NCI-H748 (cell line): ENCODE data around the gene LIMCH1.
"Not testable (repeated sequence)": the region's sequence is repeated elsewhere in the genome, so short reads cannot be mapped to it uniquely, and the experiment has no call there.

Source experiments
- DNase-seq: peaks from one replicate; lab custom pipeline; 2025; ENCODE audit not compliant: unreplicated experiment; lab: John Stamatoyannopoulos, UW

The LIMCH1 gene, protein sequence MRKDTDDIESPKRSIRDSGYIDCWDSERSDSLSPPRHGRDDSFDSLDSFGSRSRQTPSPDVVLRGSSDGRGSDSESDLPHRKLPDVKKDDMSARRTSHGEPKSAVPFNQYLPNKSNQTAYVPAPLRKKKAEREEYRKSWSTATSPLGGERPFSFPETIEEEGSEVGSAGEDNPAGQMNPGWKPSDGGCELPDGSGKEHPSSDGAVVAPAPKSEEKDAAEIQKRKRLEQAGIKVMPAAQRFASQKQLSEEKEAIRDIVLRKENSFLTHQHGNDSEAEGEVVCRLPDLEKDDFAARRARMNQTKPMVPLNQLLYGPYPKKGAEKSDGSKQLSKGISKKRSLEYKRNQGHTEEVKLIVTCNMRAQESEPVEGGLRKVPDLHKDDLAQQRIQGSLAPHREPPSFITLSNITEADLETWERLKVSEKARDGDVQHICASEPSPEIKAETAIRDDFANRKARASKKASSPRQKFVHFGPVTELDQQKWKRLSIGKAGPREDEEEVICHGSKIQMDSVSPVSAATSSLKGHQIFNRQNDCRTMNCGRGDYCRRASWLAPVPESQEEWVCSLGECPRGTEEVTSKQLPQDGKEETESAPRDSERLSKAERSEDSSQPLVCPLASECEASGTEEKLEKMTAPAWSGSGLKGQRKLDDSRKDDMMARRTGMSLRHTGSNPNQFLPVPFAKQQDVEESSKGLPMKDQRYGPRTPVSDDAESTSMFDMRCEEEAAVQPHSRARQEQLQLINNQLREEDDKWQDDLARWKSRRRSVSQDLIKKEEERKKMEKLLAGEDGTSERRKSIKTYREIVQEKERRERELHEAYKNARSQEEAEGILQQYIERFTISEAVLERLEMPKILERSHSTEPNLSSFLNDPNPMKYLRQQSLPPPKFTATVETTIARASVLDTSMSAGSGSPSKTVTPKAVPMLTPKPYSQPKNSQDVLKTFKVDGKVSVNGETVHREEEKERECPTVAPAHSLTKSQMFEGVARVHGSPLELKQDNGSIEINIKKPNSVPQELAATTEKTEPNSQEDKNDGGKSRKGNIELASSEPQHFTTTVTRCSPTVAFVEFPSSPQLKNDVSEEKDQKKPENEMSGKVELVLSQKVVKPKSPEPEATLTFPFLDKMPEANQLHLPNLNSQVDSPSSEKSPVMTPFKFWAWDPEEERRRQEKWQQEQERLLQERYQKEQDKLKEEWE (N-terminal part only)

GRCh38 chr4:41538017-41538733, at the start of gene LIMCH1:
Gene LIMCH1 (plus strand): TSS chr4:41538157. CDS start chr4:41605996, 67,839 bp downstream.
- DNase-seq, result no peak

GRCh38 chr4:41491081-41491576, 46.8 kb upstream of the LIMCH1 start:
- not testable (repeated sequence) for DNase-seq

DNA sequence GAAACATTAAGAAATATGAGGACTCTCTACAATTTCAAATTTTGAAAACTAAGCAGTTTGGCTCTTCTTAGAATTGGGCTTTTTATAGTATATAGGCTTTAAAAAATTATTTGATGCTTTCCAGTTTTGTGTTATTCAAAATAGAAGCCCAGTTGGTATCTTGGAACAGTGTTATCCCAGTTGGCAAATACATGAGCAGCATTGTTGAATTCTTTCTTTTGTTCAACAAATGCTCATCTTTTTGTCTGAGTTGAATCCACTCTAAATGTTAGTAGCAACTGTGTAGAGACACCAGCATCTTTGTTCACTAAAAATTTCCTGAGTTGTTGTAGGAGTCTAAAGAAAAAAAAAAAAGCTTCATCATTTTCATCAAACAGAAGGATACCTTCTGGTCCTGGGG, 41.0 kb upstream of the LIMCH1 start:
- DNase-seq, result no peak

DNA sequence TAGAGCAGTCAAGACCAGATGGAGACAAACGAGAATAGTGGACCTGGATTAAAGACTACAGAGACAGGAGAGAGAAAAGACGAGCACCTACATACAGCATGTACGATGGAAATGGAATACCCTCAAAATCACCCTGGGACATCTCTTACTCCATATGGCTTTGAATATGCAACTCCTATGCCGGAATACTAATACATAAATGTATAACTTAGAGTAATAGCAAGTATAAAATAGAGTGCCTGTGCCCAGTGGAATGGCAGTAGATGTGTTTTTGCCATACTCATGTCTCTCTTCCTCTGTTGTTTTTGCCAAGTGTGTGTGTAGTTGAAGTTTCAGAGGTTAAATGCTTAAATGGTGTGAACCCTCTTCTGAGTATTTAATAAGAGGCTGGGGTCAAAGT, 39.8 kb upstream of the LIMCH1 start:
- DNase-seq, result no peak

- peak; percentile 25 for DNase-seq
These were observed 33.7 kb upstream of the LIMCH1 start for GRCh38 chr4:41504167-41504818.

- peak; percentile 14 for DNase-seq
These were observed 32.7 kb upstream of the LIMCH1 start for GRCh38 chr4:41505161-41505661.

DNA sequence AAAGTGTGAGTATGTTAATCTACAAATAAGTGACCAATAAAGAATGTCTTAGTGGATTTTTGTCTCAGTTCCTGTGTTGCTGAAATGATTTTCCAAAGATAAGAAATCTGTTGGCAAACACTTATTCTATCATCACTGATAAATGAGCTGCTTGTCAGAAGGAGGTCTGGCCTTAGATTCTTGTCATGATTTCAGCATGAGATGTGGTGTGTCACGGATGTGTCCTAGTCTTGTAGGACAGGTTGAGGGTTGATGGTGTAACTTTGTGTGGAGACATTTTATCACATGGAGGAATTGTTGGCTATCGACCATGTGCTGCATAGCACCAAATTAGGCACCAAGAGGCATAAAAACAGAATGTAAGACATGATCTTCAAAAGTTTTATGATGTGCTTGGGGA, 31.8 kb upstream of the LIMCH1 start:
- no peak for DNase-seq

DNA sequence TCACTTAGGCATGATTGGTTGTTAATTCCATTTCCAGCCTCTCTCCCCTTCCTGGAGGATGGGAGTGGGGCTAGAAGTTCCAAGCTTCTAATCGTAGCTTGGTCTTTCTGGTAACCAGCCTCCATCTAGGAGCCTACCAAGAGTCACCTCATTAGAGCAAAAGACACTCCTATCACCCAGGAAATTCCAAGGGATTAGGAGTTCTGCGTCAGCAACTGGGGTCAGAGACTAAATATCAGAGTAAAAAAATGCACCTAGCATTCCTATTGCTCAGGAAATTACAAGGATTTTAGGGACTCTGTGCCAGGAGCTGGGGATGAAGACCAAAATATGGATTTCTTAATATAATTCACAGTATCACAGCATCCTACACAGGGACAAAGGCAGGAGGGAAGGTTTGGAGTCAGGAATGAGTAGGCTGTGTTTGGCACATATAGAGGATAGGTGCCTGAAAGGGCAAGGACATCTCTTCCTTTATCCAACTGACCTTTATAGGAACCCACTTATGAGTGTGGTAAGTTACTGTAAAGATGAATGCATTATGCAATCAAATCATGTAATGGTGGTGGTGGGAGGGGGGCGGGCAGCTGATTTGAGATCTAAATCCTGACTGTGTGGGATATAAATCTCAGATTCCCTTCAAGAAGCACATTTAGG, 30.5 kb upstream of the LIMCH1 start:
- no peak for DNase-seq

- no peak for DNase-seq
These were observed 28.5 kb upstream of the LIMCH1 start for GRCh38 chr4:41509451-41509866.

- no peak for DNase-seq
These were observed 27.8 kb upstream of the LIMCH1 start for GRCh38 chr4:41510179-41510578.

DNA sequence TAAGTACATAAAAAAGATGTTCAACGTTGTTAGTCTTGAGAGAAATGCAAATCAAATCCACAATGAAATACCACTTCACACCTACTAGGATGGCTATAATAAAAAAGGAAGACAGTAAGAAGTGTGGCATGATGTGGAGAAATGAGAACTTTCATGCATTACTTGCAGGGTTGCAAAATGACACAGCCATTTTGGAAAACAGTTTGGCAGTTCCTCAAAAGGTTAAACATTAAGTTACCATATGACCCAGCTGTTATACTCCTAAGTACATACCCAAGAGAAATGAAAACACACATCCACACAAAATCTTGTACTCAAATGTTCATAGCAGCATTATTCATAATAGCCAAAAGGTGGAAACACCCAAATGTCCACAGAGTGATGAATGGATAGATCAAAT, 25.8 kb upstream of the LIMCH1 start:
- DNase-seq, result no peak

DNA sequence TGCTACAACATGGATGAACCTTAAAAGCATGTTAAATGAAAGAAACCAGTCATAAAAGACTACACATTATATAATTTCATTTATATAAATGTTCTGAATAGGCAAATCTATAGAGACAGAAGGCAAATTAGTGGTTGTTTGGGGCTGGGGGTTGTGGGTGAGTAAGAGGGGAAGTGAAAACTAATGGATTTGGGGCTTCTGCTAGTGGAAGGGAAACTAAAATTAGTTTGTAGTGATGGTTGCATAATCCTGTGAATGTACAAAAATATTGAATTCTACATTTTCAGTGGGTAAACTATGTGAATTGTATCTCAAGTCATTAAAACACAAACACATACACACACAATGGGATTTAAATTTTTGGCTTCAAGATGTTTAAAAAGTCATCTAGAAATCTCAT, 25.4 kb upstream of the LIMCH1 start:
- DNase-seq, result no peak

- DNase-seq, result no peak
These were observed 23.8 kb upstream of the LIMCH1 start for GRCh38 chr4:41514169-41514568.

DNA sequence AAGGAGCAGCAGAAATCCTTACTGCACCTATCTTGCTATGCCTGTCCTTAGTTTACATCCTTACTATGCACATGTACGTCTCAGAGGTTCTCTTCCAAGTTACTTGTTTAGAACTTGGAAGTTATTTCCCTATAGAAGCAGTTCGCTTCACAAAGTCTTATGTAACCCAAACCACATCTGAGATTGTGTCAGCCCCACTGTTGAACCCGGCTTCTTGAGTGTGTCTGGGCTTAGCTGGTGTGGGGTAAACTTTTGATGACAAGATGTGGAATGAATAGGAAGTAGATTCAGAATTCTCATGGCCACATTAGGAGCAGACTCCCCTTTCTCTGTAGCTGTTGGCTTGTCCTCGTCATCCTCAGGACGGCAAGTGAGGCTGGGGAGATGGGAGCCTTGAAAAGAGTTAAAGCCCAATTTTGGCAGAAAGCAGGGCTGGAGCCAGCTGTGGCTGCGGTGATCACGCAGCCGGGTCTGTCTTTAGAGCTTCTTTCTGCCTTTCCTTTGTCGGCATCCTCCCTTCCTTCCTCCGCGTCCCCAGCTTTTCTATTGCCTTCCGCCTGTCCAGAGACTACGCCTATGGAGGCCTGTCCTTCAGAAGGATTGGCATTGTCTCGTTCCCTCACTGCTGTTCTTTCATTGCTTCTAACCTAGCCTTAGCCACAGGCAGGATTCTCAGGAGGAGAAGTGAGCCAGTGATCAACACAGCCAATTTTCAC, 23.0 kb upstream of the LIMCH1 start:
- no peak for DNase-seq

DNA sequence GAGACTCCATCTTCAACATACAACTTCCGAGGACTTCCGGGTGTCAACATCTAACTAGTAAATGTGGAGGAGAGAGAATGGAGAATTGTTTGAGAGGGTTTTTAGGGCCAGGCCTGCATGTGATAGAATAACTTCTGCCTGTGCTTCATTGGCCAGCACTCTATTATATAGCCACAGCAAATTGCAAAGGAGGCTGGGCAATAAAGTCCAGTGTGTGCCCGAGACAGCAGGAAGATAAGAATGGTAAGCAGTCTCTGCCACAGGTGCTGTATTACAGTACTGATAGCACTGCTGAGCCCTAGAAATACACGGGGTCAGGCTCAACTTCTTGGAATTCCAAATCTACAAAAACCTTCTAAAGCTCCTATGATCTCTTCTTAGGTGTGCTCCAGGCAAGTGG, 20.8 kb upstream of the LIMCH1 start:
- DNase-seq, result no peak

DNA sequence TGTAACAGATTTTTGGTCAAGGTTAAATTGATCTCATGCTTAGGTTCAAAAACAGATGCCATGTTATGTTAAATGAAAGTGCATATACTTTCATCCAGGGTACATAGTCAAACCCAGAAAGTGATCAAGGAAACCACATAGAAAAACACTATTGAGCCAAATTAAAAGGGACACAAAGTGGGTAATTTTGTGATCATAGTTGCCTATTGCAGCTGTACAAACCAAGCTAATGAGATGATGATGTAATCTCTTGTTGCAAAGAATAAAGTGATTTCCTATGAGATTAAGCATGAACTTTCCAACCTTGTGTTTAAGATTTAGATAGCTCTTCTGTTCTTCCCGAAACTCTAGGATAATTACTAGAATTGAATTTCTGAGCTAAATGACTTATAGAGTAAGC, 20.2 kb upstream of the LIMCH1 start:
- peak; percentile 38 for DNase-seq

- DNase-seq, result no peak
These were observed 13.5 kb upstream of the LIMCH1 start for GRCh38 chr4:41524425-41524824.

DNA sequence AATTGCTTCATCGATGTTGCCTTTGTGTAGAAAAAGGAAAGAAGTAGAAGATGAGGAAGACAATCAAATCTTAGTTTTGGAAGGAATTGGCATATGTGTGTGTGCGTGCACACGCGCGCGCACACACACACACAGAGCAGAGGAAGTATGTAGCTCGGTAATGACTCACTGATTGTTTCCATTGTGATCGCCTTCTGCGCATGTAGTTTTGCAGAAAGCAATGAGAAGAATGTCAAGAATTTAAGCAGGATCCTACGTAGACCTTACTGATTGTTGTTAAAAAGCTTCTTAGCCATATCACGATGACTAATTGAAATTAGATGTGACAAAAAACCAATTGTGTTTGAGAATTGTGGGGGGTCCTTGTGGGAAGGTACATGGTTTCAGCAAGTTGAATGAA, 12.8 kb upstream of the LIMCH1 start:
- DNase-seq, result no peak

DNA sequence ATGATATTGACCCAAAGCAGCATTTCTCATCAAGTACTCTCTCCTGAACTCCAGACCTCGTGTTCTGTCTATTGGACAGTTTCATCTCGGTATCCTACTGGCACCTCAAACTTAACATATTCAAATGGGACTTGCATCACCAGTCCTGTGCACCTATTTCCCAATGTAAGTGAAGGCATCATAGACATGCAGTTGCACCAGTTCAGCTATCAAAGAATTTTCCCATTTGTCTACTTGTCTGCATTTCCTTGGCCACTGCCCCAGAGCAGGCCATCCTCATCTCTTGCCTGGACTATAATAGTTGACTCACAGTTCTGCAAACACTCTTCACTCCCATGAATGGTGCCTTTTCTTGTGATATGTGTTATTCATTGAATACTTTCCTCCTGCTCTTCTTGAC, 11.3 kb upstream of the LIMCH1 start:
- DNase-seq, result no peak
